HAP-1 (cell line): ENCODE data around the gene EIF4B.
"Not testable (repeated sequence)": the region's sequence is repeated elsewhere in the genome, so short reads cannot be mapped to it uniquely, and the experiment has no call there.

ENCODE experiments used
- DNase-seq, 2 experiments: peaks; one replicate each; pipeline ENCODE4 v3.0.0-alpha.2; 2016 to 2020; ENCODE audit warnings: low spot score in 2 of 2
- H3K27me3 ChIP-seq: fragments of 250-450 bp; sonication (Bioruptor Pico); 2 replicates; pipeline ENCODE4 v1.5.1; 2020; ENCODE audit warnings: low read depth, mild to moderate bottlenecking, moderate library complexity
- H3K36me3 ChIP-seq: fragments of 250-450 bp; sonication (Bioruptor Pico); replicated peaks from 2 replicates; pipeline ENCODE4 v1.5.1; 2020; ENCODE audit warnings: mild to moderate bottlenecking
- H3K4me1 ChIP-seq: fragments of 250-450 bp; sonication (Bioruptor Pico); 2 replicates; pipeline ENCODE4 v1.5.1; 2020; ENCODE audit warnings: mild to moderate bottlenecking
- H3K4me3 ChIP-seq: fragments of 250-450 bp; sonication (Bioruptor Pico); 2 replicates; pipeline ENCODE4 v1.5.1; 2020; ENCODE audit warnings: mild to moderate bottlenecking, moderate library complexity
- H3K9me3 ChIP-seq: fragments of 250-450 bp; sonication (Bioruptor Pico); 2 replicates; pipeline ENCODE4 v1.5.1; 2020; ENCODE audit warnings: mild to moderate bottlenecking, moderate library complexity
- in situ Hi-C: fragments of 300-500 bp; cut with MboI; formaldehyde crosslinking; loops from 3 replicates; pipeline ENCODE4 v1.14.3; 2020; ENCODE audit warnings: low sequenced_read_pairs, inconsistent platforms, mixed read lengths

Gene EIF4B

GRCh38 chr12:52980650-52981423, 25.4 kb upstream of the EIF4B start:
- no peaks in the 10 kb centered on the region for H3K9me3 ChIP-seq
- peak; percentile 91 to 95 for DNase-seq
- peaks cover 11% of the 10 kb centered on the region for H3K4me1 ChIP-seq
- no peaks in the 10 kb centered on the region for H3K27me3 ChIP-seq
- no peak overlapping the region for H3K4me3 ChIP-seq
- no peaks in the 10 kb centered on the region for H3K36me3 ChIP-seq
- in situ Hi-C loops = loop anchor here (5.0 to 25.0 kb wide), 5 partner anchors 94 to 826 kb away; partner anchors contain the start of gene KRT2

DNA sequence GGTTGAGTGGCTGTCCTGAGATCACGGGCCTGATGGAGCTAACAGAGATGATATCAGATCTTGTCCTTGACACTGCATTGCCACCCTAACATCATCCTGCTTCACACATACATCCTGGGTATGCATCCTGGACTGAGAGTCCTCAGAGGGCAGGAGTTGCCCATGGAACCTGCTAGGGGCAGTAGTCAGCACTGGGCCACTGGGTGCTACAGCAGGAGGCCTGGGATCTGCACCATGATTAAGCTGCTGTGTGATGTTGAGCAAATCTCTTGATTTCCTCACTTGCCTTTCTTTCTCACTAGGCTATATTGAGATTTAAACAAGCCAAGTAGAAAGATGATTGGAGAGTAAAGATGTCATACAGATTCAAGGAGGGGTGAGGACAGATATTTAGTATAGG, 22.1 kb upstream of the EIF4B start:
- no peak overlapping the region for H3K4me3 ChIP-seq
- no peak for DNase-seq
- no peaks in the 10 kb centered on the region for H3K9me3 ChIP-seq
- H3K27me3 ChIP-seq = no peaks in the 10 kb centered on the region
- no peaks in the 10 kb centered on the region for H3K4me1 ChIP-seq
- in situ Hi-C loops = loop anchor here (5.0 to 25.0 kb wide), 5 partner anchors 97 to 829 kb away; partner anchors contain the start of gene KRT2
- no peaks in the 10 kb centered on the region for H3K36me3 ChIP-seq

GRCh38 chr12:52988898-52989297, 17.4 kb upstream of the EIF4B start:
- in situ Hi-C loops = loop anchor here (10.0 to 25.0 kb wide), 4 partner anchors 327 to 834 kb away; partner anchors contain the start of gene KRT2
- H3K27me3 ChIP-seq = no peaks in the 10 kb centered on the region
- no peaks in the 10 kb centered on the region for H3K36me3 ChIP-seq
- no peaks in the 10 kb centered on the region for H3K9me3 ChIP-seq
- H3K4me1 ChIP-seq = no peaks in the 10 kb centered on the region
- DNase-seq = no peak
- no peak overlapping the region for H3K4me3 ChIP-seq

DNA sequence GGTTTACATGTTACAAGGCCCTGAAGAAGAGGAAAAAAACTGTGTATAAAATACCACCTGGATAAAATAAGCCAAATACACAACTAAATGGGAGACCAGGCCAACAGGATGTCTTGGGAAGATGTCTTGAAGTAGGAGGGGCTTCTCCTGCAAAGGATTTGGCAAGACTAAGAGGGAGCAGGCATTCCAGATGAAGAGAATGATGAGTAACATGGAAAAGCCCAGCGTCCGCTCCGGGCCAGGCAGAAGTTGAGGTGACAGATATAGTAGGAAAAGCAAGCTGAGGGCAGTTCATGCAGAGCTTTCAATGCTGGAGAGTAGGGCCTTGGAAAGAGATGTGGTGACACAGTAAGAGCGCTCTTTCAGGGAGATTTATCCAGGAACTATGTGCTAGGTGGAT, 16.1 kb upstream of the EIF4B start:
- in situ Hi-C loops = loop anchor here (25.0 kb wide), 1 partner anchor 328 kb away; the partner anchor contains the start of gene KRT2
- Histone ChIP-seq H3K4me1 (no peaks in the 10 kb centered on the region), H3K4me3 (no peak overlapping the region), H3K27me3 (no peaks in the 10 kb centered on the region), H3K9me3 (no peaks in the 10 kb centered on the region), H3K36me3 (no peaks in the 10 kb centered on the region)
- DNase-seq = no peak

DNA sequence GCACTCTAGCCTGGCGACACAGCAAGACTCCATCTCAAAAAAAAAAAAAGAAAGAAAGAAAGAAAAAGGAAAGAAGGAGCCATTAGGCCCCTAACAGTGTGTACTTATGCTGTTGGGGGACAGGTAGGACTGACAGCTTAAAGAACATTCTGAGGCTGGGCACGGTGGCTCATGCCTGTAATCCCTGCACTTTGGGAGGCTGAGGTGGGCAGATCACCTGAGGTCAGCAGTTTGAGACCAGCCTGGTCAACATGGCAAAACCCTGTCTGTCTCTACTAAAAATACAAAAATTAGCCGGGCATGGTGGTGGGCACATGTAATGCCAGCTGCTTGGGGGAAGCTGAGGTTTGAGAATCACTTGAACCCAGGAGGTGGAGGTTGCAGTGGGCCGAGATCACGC, 14.0 kb upstream of the EIF4B start:
- not testable (repeated sequence) for DNase-seq, H3K27me3 ChIP-seq, H3K9me3 ChIP-seq, H3K36me3 ChIP-seq, H3K4me3 ChIP-seq, H3K4me1 ChIP-seq
- in situ Hi-C loops = loop anchor here (25.0 kb wide), 1 partner anchor 330 kb away; the partner anchor contains the start of gene KRT2

GRCh38 chr12:52992699-52993557, 13.3 kb upstream of the EIF4B start:
- no peaks in the 10 kb centered on the region for H3K4me1 ChIP-seq
- no peaks in the 10 kb centered on the region for H3K9me3 ChIP-seq
- H3K36me3 ChIP-seq = no peaks in the 10 kb centered on the region
- in situ Hi-C loops = loop anchor here (25.0 kb wide), 1 partner anchor 331 kb away; the partner anchor contains the start of gene KRT2
- H3K27me3 ChIP-seq = no peaks in the 10 kb centered on the region
- H3K4me3 ChIP-seq = no peak overlapping the region
- DNase-seq = no peak

DNA sequence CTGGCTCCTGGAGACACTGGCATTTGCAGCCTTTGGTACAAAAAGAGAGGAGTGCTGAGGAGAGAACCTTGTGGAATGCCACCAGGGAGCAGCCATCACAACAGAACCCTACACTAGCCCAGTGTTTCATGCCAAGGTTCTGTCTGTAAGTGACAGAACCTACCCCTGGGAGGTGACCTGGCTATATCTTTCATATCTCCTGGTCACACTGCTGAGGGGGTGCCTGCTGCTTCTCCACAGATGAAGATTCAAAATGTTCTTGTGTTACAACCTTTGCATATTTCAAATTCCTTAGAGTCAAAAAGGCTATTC, 12.7 kb upstream of the EIF4B start:
- Histone ChIP-seq H3K27me3 (no peaks in the 10 kb centered on the region), H3K36me3 (no peaks in the 10 kb centered on the region), H3K9me3 (no peaks in the 10 kb centered on the region), H3K4me3 (no peak overlapping the region), H3K4me1 (no peaks in the 10 kb centered on the region)
- in situ Hi-C loops = loop anchor here (25.0 kb wide), 1 partner anchor 331 kb away; the partner anchor contains the start of gene KRT2
- DNase-seq = no peak

- H3K4me3 ChIP-seq = no peak overlapping the region
- H3K9me3 ChIP-seq = no peaks in the 10 kb centered on the region
- H3K27me3 ChIP-seq = 0 out of 2 replicates have a peak, but pooled peaks cover 2% of the 10 kb centered on the region
- H3K4me1 ChIP-seq = peaks cover 22% of the 10 kb centered on the region
- H3K36me3 ChIP-seq = peaks cover 21% of the 10 kb centered on the region
- DNase-seq = peak; percentile 17 to 37
- in situ Hi-C loops = no loop called here
These were observed 2.1 kb upstream of the EIF4B start for GRCh38 chr12:53004178-53004577.

GRCh38 chr12:53004582-53004981, 1.7 kb upstream of the EIF4B start:
- peak overlapping the region; percentile 96 for H3K4me3 ChIP-seq
- peaks cover 26% of the 10 kb centered on the region for H3K4me1 ChIP-seq
- H3K36me3 ChIP-seq = peaks cover 23% of the 10 kb centered on the region
- in situ Hi-C loops = no loop called here
- DNase-seq = peak in 1 of 2 experiments; percentile 38
- H3K27me3 ChIP-seq = no peaks in the 10 kb centered on the region
- H3K9me3 ChIP-seq = no peaks in the 10 kb centered on the region

- Histone ChIP-seq H3K27me3 (no peaks in the 10 kb centered on the region), H3K9me3 (no peaks in the 10 kb centered on the region), H3K4me1 (peaks cover 32% of the 10 kb centered on the region), H3K4me3 (peak overlapping the region; percentile 96), H3K36me3 (peaks cover 31% of the 10 kb centered on the region)
- in situ Hi-C loops = no loop called here
- DNase-seq = peak in 1 of 2 experiments; percentile 50
These were observed 856 bp upstream of the EIF4B start for GRCh38 chr12:53005215-53005985.

GRCh38 chr12:53006810-53007309, 604 bp downstream of the EIF4B start:
- DNase-seq = peak; percentile 73 to 92
- H3K4me3 ChIP-seq = peak overlapping the region; percentile 96
- peaks cover 45% of the 10 kb centered on the region for H3K36me3 ChIP-seq
- no peaks in the 10 kb centered on the region for H3K9me3 ChIP-seq
- peaks cover 35% of the 10 kb centered on the region for H3K4me1 ChIP-seq
- in situ Hi-C loops = no loop called here
- H3K27me3 ChIP-seq = no peaks in the 10 kb centered on the region

- Histone ChIP-seq H3K4me3 (peak overlapping the region; percentile 96), H3K27me3 (no peaks in the 10 kb centered on the region), H3K9me3 (no peaks in the 10 kb centered on the region), H3K36me3 (peaks cover 48% of the 10 kb centered on the region), H3K4me1 (peaks cover 35% of the 10 kb centered on the region)
- no peak for DNase-seq
- in situ Hi-C loops = no loop called here
These were observed 1.1 kb downstream of the EIF4B start for GRCh38 chr12:53007343-53007742.

- Histone ChIP-seq H3K36me3 (peaks cover 54% of the 10 kb centered on the region), H3K4me1 (peaks cover 35% of the 10 kb centered on the region)
- DNase-seq = peak in 1 of 2 experiments; percentile 13
These were observed 2.5 kb downstream of the EIF4B start for GRCh38 chr12:53008760-53009159.

More at GRCh38 chr12:53008760-53009159, 2.5 kb downstream of the EIF4B start:
- peak overlapping the region; percentile 96 for H3K4me3 ChIP-seq
- H3K27me3 ChIP-seq, H3K9me3 ChIP-seq, in situ Hi-C loops: not testable (repeated sequence)
